ENCODE data around the gene IP6K3.

Gene IP6K3

DNA sequence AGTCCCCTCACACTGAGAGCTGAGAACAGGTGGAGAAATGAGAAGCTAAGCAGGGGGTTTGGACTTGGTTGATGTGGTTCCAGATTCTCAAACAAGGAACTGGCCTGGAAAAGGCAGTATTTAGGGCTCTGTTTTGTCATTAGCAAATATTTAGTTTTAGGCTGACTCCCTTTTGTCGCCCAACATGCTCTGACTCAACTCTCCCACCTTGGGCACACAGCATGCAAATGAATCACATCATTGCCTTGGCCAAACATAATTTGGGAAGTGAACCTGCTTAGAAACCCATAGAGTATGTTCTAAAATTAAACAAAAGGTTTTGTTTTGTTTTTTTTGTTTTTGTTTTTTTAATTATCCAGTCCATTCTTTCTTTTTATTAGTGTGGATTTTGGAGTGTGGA, 25.7 kb downstream of the IP6K3 start:
- DNase-seq, result no peak

DNA sequence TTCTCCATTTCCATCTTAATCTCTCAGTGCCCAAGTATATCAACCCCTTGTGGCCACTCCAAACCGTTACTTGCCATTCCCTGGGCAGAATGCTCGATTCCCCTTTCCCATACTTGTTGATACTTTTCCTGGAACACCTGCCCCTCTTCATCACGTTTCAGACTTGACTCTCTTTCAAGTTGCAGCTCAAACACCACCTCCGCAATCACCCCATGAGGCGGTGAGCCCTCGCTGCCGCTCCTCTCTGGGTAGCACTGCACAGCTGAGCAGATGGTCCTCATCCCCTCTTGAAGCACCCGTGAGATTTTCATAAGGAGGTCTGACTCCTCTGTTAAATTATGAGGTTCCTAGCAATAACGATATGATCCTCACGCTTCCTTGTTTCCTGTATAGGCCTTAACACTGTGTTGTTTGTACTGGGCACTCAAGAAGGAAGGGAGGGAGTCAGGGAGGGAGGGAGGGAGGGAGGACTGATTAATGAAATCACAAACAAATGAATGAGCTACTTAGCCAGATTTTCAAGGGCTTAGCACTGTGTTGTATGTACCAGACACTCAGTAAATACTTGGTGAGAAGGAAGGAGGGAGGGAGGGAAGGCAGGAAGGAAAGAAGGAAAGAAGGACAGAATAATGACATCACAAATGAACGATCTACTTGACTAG, 27.2 kb downstream of the IP6K3 start:
- DNase-seq, result no peak

DNA sequence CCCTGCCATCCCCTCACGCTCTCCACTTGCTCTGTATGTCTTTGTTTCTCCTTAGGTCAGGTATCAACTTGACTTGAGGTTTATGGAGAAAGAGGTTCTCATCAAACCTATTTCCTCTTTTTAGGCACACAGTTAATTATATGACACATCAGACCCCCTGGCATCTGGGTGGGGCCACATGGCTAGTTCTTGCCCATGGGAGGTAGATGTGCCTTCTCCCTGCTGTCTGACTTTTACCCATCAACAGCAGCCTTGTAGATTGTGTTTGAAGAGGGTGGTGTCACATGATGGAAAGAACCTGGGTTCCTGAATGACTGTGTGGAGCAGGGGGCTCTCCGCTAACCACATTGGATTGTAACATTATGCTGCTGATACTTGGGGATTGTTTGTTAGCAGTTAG, 28.0 kb downstream of the IP6K3 start:
- DNase-seq, result no peak

DNA sequence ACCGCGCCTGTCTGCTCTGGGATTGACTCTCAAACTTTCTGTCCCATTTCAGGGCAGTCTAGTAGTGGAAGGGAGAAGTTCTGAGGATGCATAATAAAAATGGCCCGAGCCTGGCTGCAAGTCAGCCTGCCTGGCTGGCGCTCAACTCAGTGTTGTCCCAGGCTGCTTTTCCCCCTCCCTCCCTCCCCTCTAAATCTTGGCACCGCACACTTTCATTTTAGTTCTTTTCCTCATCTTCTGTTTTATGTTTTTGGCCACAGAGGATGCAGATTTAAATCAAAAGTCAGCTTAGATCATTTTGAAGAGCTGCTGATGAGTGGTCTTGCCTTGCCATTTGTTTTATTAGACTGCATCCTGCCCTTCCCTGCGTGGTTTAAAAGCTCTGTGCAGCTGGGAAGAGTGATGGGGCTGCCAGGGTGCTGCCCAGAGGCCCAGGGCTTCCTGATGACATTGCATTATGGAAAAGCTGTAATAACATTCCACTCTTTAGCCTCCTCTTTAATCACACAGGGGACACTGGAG, 28.7 kb downstream of the IP6K3 start:
- DNase-seq, result no peak

DNA sequence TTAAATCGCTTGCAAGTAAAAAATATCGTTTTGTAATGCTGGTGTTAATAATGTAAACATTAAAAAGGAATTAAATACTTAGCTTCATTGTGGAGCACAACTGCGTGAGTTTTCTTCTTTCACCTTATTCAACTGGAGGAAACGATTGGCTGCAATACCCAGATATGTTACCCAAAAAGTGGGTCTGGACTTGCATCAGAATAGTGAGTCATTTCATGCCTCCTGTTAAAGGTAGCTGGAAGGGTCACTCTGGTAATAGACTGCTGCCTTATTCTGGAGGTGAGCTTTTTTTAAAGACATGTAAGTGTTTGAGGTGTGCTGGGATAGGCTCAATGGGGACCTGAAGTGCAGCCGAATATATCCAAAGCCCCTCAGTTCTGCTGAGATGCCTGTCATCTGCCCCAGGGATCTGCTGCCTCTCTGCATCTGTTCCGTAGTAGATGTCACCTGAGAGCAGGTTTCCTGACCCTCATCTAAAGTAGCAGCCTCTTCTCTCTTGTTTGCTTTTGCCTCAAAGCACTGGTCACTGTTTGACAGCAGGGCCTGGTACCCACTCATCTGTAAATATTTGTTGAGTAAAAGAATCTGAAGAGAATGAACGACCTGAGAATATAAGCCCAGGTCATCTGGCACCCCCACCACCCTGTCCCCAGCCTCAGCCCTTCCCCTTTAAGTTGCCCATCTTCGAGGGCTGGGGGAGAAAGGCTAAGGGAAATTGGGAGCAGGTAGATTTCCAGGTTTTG, 29.6 kb downstream of the IP6K3 start:
- no peak for DNase-seq

DNA sequence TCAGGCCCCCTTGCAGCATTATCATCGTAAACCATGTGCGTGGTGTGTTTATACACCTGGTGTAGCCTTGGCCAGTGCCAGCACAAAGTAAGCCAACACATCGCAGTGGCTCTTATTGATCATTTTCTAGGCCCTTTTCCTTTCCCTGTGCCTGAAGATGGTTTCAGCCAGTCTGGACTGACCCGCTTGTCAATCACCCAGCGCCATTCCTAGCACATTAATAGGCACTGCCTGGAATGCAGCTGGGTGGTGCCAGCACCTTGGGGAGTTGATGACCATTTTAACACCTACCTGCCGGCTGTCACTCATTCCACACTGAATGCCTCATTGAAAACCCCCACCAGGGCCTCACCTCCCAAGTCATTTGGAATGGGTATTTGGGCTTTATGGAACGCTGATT, 30.3 kb downstream of the IP6K3 start:
- DNase-seq, result no peak

DNA sequence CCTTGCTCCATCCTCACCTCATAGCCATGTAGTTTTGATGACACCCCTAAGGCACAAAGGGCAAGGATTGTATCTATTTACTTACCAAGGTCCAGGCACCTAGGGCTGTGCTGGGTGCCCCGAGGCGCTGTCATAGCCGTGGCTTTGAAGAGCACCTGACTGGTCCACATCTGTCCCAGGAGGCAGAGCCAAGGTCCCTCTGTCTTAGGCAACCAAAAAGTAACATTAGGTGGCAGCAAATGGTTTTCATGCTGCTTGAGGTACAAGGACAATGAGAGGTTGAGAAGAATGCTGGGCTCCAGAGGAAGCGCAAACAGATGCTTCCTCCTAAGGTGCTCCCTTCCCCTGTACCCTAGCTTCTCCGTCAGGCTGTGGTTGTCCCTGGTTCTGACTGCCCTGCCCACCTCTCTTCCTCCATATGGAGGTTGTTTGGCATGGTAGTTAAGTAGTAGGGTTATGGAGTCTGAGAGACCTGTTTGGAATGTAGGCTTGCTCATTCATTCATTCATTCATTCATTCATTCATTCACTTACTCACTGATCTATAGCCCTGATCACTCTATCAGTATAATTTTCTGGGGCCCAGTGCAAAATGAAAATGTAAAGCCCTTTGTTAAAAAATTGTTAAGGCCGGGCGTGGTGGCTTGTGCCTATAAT, 32.2 kb downstream of the IP6K3 start:
- no peak for DNase-seq

DNA sequence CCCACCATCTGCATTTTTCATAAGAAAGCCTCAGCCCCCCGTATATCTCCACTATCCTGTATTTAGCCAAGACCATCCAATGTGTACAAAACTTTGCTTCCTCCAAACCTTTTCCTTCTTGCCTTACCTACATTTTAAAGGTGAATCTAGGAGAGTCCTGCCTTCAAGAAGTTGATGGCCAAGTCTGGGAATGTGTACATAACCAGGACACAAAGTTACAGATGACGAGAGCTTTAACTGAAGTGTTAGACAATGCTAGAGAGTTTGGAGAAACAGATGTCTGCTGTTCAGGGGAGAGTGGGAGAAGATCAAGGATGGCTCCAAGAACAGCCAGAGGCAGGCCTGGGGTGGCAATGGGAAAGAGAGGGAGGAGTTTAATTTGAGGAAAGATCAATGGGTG, 32.9 kb downstream of the IP6K3 start:
- no peak for DNase-seq

DNA sequence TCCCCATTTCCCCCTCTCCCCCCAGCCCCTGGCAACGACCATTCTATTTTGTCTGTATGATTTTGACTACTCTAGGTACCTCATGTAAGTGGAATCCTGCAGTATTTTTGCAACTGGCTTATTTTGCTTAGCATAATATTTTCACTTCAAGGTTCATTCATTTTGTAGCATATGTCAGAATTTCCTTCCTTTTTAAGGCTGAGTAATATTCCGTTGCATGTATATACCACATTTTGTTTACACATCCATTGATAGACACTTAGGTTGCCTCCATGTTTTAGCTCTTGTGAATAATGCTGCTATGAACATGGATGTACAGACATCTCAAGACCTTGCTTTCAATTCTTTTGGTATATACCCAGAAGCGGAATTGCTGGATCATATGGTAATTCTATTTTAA, 33.8 kb downstream of the IP6K3 start:
- DNase-seq, result no peak

- peak; percentile 98 for DNase-seq
These were observed 35.3 kb downstream of the IP6K3 start, which contains the start of gene UQCC2 for GRCh38 chr6:33711140-33712129. UQCC2 (minus strand) TSS chr6:33711700; CDS start chr6:33711686, 14 bp downstream.

- DNase-seq, result peak; percentile 22
These were observed 36.2 kb downstream of the IP6K3 start for GRCh38 chr6:33710296-33711121.

- DNase-seq, result no peak
These were observed 37.0 kb downstream of the IP6K3 start for GRCh38 chr6:33709605-33710295.

GRCh38 chr6:33708516-33709204, 38.0 kb downstream of the IP6K3 start:
- no peak for DNase-seq

GRCh38 chr6:33707771-33708170, 38.9 kb downstream of the IP6K3 start:
- no peak for DNase-seq

- no peak for DNase-seq
These were observed 40.6 kb downstream of the IP6K3 start for GRCh38 chr6:33705955-33706725.

DNA sequence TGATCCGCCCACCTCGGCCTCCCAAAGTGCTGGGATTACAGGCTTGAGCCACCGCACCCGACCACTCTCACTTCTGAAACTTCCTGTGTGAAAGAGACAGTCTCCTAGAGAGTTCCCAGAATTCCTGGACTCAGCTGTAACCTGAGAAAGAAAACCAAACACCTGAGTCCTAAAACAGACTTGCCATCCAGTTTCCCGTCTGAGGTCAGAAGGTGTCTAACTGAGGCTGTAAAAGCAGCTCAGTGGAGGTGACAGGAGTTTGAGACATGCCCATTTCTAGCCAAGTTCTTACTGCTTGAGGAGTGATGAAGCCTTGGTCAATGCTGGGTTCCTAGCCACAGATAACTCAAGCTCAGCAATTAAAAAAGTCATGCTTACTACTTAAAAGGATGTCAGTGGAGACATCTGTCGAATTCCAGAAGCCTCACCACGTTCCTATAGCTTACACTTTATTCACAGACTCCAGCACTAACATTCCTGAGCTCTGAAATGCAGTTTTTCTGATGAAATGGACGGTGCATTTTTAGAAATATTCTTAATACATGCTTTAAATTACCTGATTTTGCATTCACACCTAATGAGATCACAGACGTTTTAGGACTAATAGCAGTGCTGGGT, 41.3 kb downstream of the IP6K3 start:
- DNase-seq, result no peak

DNA sequence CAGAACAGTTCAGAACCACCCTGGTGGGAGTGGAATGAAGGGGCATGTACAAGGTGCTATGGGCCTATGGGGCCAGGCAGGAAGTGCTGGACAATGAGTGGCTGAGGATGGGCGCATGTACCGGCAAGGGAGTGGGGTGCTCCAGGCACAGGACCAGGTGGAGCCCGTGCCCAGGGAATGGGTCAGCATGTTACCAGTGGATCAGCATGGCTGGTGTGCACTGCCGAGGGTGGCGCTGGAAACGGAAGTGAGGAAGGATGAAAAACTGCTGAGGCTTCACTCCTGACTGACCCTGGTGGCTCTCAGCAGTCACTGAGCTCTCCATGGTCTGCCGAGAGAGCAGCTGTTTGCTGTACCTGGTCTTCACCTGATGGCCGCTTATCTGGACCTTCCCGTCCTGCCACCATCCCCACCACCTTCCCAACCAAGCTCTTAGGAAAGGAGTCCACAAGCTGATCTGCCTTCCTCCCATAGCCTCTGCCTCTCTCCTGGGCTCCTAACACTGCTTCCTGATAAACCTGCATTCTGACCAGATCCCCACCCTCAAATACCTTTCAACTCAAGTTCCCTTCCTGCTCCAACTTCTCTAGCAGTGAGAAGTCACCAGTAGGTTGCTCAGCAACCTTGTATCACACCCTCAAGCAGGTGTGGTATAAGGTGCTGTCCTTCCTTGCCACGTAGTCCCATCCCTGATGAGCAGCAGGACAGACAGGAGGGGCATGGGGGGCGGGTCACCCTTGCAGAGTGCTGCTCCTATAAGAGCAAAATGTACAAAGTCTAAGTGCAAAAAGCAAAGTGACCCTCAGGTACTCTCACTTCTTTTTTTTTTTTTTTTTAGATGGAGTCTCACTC, 42.3 kb downstream of the IP6K3 start:
- no peak for DNase-seq

DNA sequence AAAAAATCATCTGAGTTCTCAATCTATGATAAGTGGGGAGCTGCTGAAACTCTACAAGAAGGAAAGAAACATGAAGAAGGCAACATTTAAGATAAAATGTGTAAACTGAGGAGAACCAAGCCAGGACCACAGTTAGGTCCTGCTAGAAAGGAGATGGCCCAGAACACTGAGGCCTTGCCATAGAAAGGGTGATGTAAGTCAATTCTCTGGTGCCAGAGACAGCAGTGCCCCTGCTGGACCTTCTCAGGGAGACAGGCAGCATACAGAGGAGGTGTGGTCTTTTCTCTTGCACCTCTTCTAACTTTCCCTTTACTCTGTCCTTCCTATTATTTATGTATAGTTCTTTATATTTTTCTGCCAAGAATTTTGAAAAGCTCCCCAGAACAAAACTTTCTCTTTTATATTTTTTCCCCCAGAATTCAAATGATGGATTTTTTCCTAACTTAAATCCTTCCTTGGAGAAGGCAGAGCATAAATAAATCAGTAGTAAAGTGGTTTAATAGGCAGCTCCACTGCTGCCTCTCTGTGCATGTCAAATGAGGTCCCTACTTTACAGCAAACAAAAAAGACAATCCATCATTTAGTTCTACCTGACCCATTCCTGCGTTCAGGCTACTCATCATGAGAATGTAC, 44.2 kb downstream of the IP6K3 start:
- DNase-seq, result peak; percentile 53
